Panc1 (cell line): ENCODE data around the gene SNAP47. TPM values are rescaled to one million over a fixed set of nuclear protein-coding genes. Genes with fewer than 3 reads are reported as not detected.

Experiments
- ATAC-seq: fragments of 200-7000 bp; cut with Tn5 transposase; 2 replicates; pipeline ENCODE4 v1.9.1; 2020; ENCODE audit warnings: mild to moderate bottlenecking, moderate library complexity
- BruUV-seq: library from RNA; stranded (reverse); fragments of 400-500 nt; replicated peaks from 2 replicates; lab custom pipeline; 2021; lab: Mats Ljungman, UMichigan
- CTCF ChIA-PET: fragments of 300-600 bp; sonication (Branson Sonifier 250); formaldehyde crosslinking; loops from one replicate; lab custom pipeline; 2022; ENCODE audit warnings: antibody characterized with exemption; lab: Charles Lee
- POLR2A ChIA-PET: fragments of 300-600 bp; sonication (Branson Sonifier 250); formaldehyde crosslinking; loops from one replicate; lab custom pipeline; 2022; ENCODE audit warnings: antibody characterized with exemption; lab: Charles Lee
- DNase-seq: peaks from one replicate; pipeline ENCODE4 v3.0.0-alpha.2; 2010; ENCODE audit warnings: low read depth, low spot score
- H3K27ac ChIP-seq: 2 replicates; pipeline ENCODE4 v1.5.1; 2011; ENCODE audit warnings: mild to moderate bottlenecking, low read length, inconsistent platforms
- H3K27me3 ChIP-seq: fragments of 200-500 bp; sonication (Bioruptor generic); 2 replicates; pipeline ENCODE4 v1.6.0; 2014; ENCODE audit warnings: low read length, inconsistent platforms; ENCODE audit not compliant: control insufficient read depth, insufficient read depth
- H3K36me3 ChIP-seq: fragments of 200-500 bp; sonication (Bioruptor generic); 2 replicates; pipeline ENCODE4 v1.5.1; 2014; ENCODE audit warnings: inconsistent platforms, mild to moderate bottlenecking, low read length, moderate library complexity; ENCODE audit not compliant: control insufficient read depth, insufficient read depth
- H3K4me1 ChIP-seq: 2 replicates; pipeline ENCODE4 v1.5.1; 2011; ENCODE audit warnings: inconsistent platforms, mild to moderate bottlenecking, low read length, moderate library complexity; ENCODE audit not compliant: control insufficient read depth, insufficient read depth
- H3K4me3 ChIP-seq, 2 experiments: 2 replicates each; pipeline ENCODE4 v1.5.1; 2011 to 2012; ENCODE audit warnings: low read depth in 2 of 2, low read length in 2 of 2, mild to moderate bottlenecking in 2 of 2, inconsistent platforms in 1 of 2, moderate library complexity in 1 of 2
- H3K9me3 ChIP-seq: fragments of 200-500 bp; sonication (Bioruptor generic); 2 replicates; pipeline ENCODE4 v1.5.1; 2014; ENCODE audit warnings: low read depth, mild to moderate bottlenecking, inconsistent platforms, low read length, moderate library complexity; ENCODE audit not compliant: control insufficient read depth, insufficient read depth
- CTCF ChIP-seq: fragments of 450-650 bp; IDR thresholded peaks from 2 replicates; pipeline ENCODE4 v1.5.1; 2017; ENCODE audit warnings: mild to moderate bottlenecking
- POLR2AphosphoS5 ChIP-seq: IDR thresholded peaks from 2 replicates; pipeline ENCODE4 v1.6.1; 2012; ENCODE audit warnings: mild to moderate bottlenecking, low read depth, low read length, moderate library complexity
- REST ChIP-seq, 2 experiments: IDR thresholded peaks; 2 replicates each; pipeline ENCODE4 v1.6.1; 2011 to 2012; ENCODE audit warnings: low read depth in 2 of 2, control low read depth in 1 of 2, low read length in 1 of 2, mild to moderate bottlenecking in 1 of 2, moderate library complexity in 1 of 2; ENCODE audit not compliant: insufficient read depth in 1 of 2
- SIN3A ChIP-seq: IDR thresholded peaks from 2 replicates; pipeline ENCODE4 v1.6.1; 2012; ENCODE audit warnings: low read depth, mild to moderate bottlenecking, low read length, moderate library complexity, borderline replicate concordance; ENCODE audit not compliant: insufficient read depth
- TCF7L2 ChIP-seq: IDR thresholded peaks from 2 replicates; pipeline ENCODE4 v1.6.1; 2011; ENCODE audit warnings: mild to moderate bottlenecking, low read depth, low read length, inconsistent platforms
- in situ Hi-C: cut with HindIII; loops from 2 replicates; pipeline ENCODE4 v1.10.0; 2016; ENCODE audit warnings: low sequenced_read_pairs, low pct_unique_long_range_greater_than_20kb
- intact Hi-C: fragments of 100-400 bp; cut with micrococcal nuclease; formaldehyde crosslinking; loops from one replicate; pipeline ENCODE4 v1.10.0; 2022; ENCODE audit not compliant: unreplicated experiment
- total RNA-seq: library from RNA; stranded (reverse); gene quantifications from one replicate; pipeline ENCODE4 v1.2.1, GENCODE V29; 2021; ENCODE audit not compliant: unreplicated experiment

Gene SNAP47
- total RNA-seq, 1 experiment from 2014 or later = 55.6 TPM

- in situ Hi-C loops (no loop called here), intact Hi-C loops (loop anchor here (10.0 kb wide), 1 partner anchor 152 kb away; the partner anchor contains the start of gene WNT9A)
- Histone ChIP-seq H3K27me3 (no peaks in the 10 kb centered on the region), H3K4me1 (peaks cover 36% of the 10 kb centered on the region), H3K27ac (no peak overlapping the region), H3K36me3 (no peaks in the 10 kb centered on the region), H3K4me3 (no peak overlapping the region), H3K9me3 (no peaks in the 10 kb centered on the region)
- DNase-seq (no peak), ATAC-seq (no peak)
- BruUV-seq = no TSS peak
- TF ChIP-seq CTCF = peak; percentile 72; the same call in 1 of the 2 replicates
- TF ChIP-seq POLR2AphosphoS5 = no peak
- POLR2A ChIA-PET = no interaction called here
- CTCF ChIA-PET = no interaction called here
These were observed 57.2 kb downstream of the SNAP47 start for GRCh38 chr1:227792216-227793078.

- peak; percentile 4; the same call in 1 of the 2 replicates for ATAC-seq
- TF ChIP-seq SIN3A = no peak
- no peak for TF ChIP-seq TCF7L2
- no peak for TF ChIP-seq REST (IDR thresholded peaks at IDR 0.05; ENCODE audit: insufficient read depth in 1 of 2, low read depth in 2 of 2, low read length in 1 of 2)
- TF ChIP-seq POLR2AphosphoS5 = no peak
- TF ChIP-seq CTCF = no peak
- Histone ChIP-seq H3K4me1 (peaks cover 36% of the 10 kb centered on the region), H3K4me3 (no peak overlapping the region), H3K27me3 (no peaks in the 10 kb centered on the region), H3K9me3 (no peaks in the 10 kb centered on the region), H3K36me3 (no peaks in the 10 kb centered on the region), H3K27ac (peak overlapping the region; percentile 57)
- intact Hi-C loops (loop anchor here (10.0 kb wide), 1 partner anchor 151 kb away; the partner anchor contains the start of gene WNT9A), in situ Hi-C loops (no loop called here)
- ChIA-PET CTCF (interaction anchor here (0.6 kb wide), 1 partner anchor 150 kb away, joined by 3 read pairs; no protein-coding TSS in a partner anchor), POLR2A (no interaction called here)
- BruUV-seq = no TSS peak
- no peak for DNase-seq
These were observed 58.1 kb downstream of the SNAP47 start for GRCh38 chr1:227793079-227793947.
